ENCODE data around the gene LRRC28. TPM values are rescaled to one million over a fixed set of nuclear protein-coding genes. Genes with fewer than 3 reads are reported as not detected.

The LRRC28 gene
- total RNA-seq, 1 donor from 2014 or later, result 49.6 TPM

- no peak for TF ChIP-seq CTCF (IDR thresholded peaks at IDR 0.05; ENCODE audit: partially characterized antibody, unreplicated experiment)
- no peak overlapping the region for H3K27ac Mint-ChIP-seq (ENCODE audit: unreplicated experiment)
- peak; percentile 11 for DNase-seq
- H3K4me1 Mint-ChIP-seq (ENCODE audit: low read depth, unreplicated experiment), result peaks cover 2% of the 10 kb centered on the region
- H3K4me3 Mint-ChIP-seq (ENCODE audit: unreplicated experiment), result no peak overlapping the region
- H3K9me3 Mint-ChIP-seq (ENCODE audit: unreplicated experiment), result no peaks in the 10 kb centered on the region
- peaks cover 3% of the 10 kb centered on the region for H3K27me3 Mint-ChIP-seq (ENCODE audit: unreplicated experiment)
- H3K36me3 Mint-ChIP-seq (ENCODE audit: unreplicated experiment), result no peaks in the 10 kb centered on the region
These were observed 180.4 kb downstream of the LRRC28 start for GRCh38 chr15:99431661-99432091.

- no peak for TF ChIP-seq CTCF (IDR thresholded peaks at IDR 0.05; ENCODE audit: partially characterized antibody, unreplicated experiment)
- no peaks in the 10 kb centered on the region for H3K27me3 Mint-ChIP-seq (ENCODE audit: unreplicated experiment)
- no peak overlapping the region for H3K4me3 Mint-ChIP-seq (ENCODE audit: unreplicated experiment)
- peaks cover 2% of the 10 kb centered on the region for H3K4me1 Mint-ChIP-seq (ENCODE audit: low read depth, unreplicated experiment)
- DNase-seq, result peak; percentile 15
- H3K9me3 Mint-ChIP-seq (ENCODE audit: unreplicated experiment), result no peaks in the 10 kb centered on the region
- no peaks in the 10 kb centered on the region for H3K36me3 Mint-ChIP-seq (ENCODE audit: unreplicated experiment)
- no peak overlapping the region for H3K27ac Mint-ChIP-seq (ENCODE audit: unreplicated experiment)
These were observed 181.2 kb downstream of the LRRC28 start for GRCh38 chr15:99432271-99433025.

- Mint-ChIP-seq H3K4me1 (ENCODE audit: low read depth, unreplicated experiment) (peaks cover 2% of the 10 kb centered on the region), H3K4me3 (ENCODE audit: unreplicated experiment) (no peak overlapping the region), H3K27me3 (ENCODE audit: unreplicated experiment) (no peaks in the 10 kb centered on the region), H3K27ac (ENCODE audit: unreplicated experiment) (no peak overlapping the region), H3K36me3 (ENCODE audit: unreplicated experiment) (no peaks in the 10 kb centered on the region), H3K9me3 (ENCODE audit: unreplicated experiment) (no peaks in the 10 kb centered on the region)
- peak; percentile 20 for DNase-seq
- no peak for TF ChIP-seq CTCF (IDR thresholded peaks at IDR 0.05; ENCODE audit: partially characterized antibody, unreplicated experiment)
These were observed 181.9 kb downstream of the LRRC28 start for GRCh38 chr15:99433026-99433756.

- H3K9me3 Mint-ChIP-seq (ENCODE audit: unreplicated experiment), result no peaks in the 10 kb centered on the region
- no peaks in the 10 kb centered on the region for H3K27me3 Mint-ChIP-seq (ENCODE audit: unreplicated experiment)
- DNase-seq, result peak; percentile 17
- peaks cover 2% of the 10 kb centered on the region for H3K4me1 Mint-ChIP-seq (ENCODE audit: low read depth, unreplicated experiment)
- TF ChIP-seq CTCF (IDR thresholded peaks at IDR 0.05; ENCODE audit: partially characterized antibody, unreplicated experiment), result no peak
- no peak overlapping the region for H3K4me3 Mint-ChIP-seq (ENCODE audit: unreplicated experiment)
- no peak overlapping the region for H3K27ac Mint-ChIP-seq (ENCODE audit: unreplicated experiment)
- H3K36me3 Mint-ChIP-seq (ENCODE audit: unreplicated experiment), result peaks cover 3% of the 10 kb centered on the region
These were observed 182.6 kb downstream of the LRRC28 start for GRCh38 chr15:99433757-99434450.

All from glutamatergic neuron (in vitro differentiated cells).